H9 (cell line): ENCODE data around the gene PCDH9. TPM values are rescaled to one million over a fixed set of nuclear protein-coding genes. Genes with fewer than 3 reads are reported as not detected.

Experiments used
- DNase-seq: peaks from one replicate; pipeline ENCODE4 v3.0.0-alpha.2; 2017
- H2AFZ ChIP-seq: one replicate; pipeline ENCODE4 v1.6.1; 2013; ENCODE audit warnings: mild to moderate bottlenecking, low read length, control low read depth, moderate library complexity
- H2AK5ac ChIP-seq: 2 replicates; pipeline ENCODE4 v1.6.1; 2013; ENCODE audit warnings: low read length, control low read depth, mixed read lengths; ENCODE audit not compliant: insufficient read length
- H2BK120ac ChIP-seq: one replicate; pipeline ENCODE4 v1.6.1; 2013; ENCODE audit warnings: low read depth, mild to moderate bottlenecking, low read length, control low read depth, inconsistent platforms; ENCODE audit not compliant: poor library complexity, severe bottlenecking
- H2BK12ac ChIP-seq: 2 replicates; pipeline ENCODE4 v1.6.1; 2013; ENCODE audit warnings: low read length, control low read depth, mixed read lengths, low read depth; ENCODE audit not compliant: insufficient read length
- H2BK15ac ChIP-seq: 2 replicates; pipeline ENCODE4 v1.6.1; 2013; ENCODE audit warnings: low read depth, low read length, control low read depth
- H2BK20ac ChIP-seq: one replicate; pipeline ENCODE4 v1.6.1; 2013; ENCODE audit warnings: low read depth, mild to moderate bottlenecking, low read length, control low read depth, inconsistent platforms; ENCODE audit not compliant: poor library complexity, severe bottlenecking
- H2BK5ac ChIP-seq: 2 replicates; pipeline ENCODE4 v1.6.1; 2013; ENCODE audit warnings: low read length, control low read depth, mixed read lengths; ENCODE audit not compliant: insufficient read length
- H3K14ac ChIP-seq: 2 replicates; pipeline ENCODE4 v1.6.1; 2013; ENCODE audit warnings: low read length, control low read depth; ENCODE audit not compliant: insufficient read depth
- H3K18ac ChIP-seq: 2 replicates; pipeline ENCODE4 v1.6.1; 2013; ENCODE audit warnings: low read depth, mild to moderate bottlenecking, mixed read lengths, low read length, control low read depth; ENCODE audit not compliant: insufficient read length
- H3K23ac ChIP-seq: 2 replicates; pipeline ENCODE4 v1.6.1; 2013; ENCODE audit warnings: low read length, control low read depth, mixed read lengths, low read depth; ENCODE audit not compliant: insufficient read length
- H3K23me2 ChIP-seq: 2 replicates; pipeline ENCODE4 v1.6.1; 2013; ENCODE audit warnings: low read depth, mild to moderate bottlenecking, mixed read lengths, low read length, control low read depth; ENCODE audit not compliant: insufficient read length, poor library complexity, severe bottlenecking
- H3K27ac ChIP-seq: 2 replicates; pipeline ENCODE4 v1.5.1; 2013; ENCODE audit warnings: low read length, control low read depth, mixed read lengths, low read depth; ENCODE audit not compliant: insufficient read length
- H3K27me3 ChIP-seq: 2 replicates; pipeline ENCODE4 v1.6.1; 2013; ENCODE audit warnings: low read length, control low read depth, inconsistent platforms; ENCODE audit not compliant: insufficient read depth
- H3K4ac ChIP-seq: 2 replicates; pipeline ENCODE4 v1.6.1; 2013; ENCODE audit warnings: low read depth, mild to moderate bottlenecking, control low read depth, inconsistent platforms, low read length, moderate library complexity
- H3K4me1 ChIP-seq: 2 replicates; pipeline ENCODE4 v1.6.1; 2013; ENCODE audit warnings: low read length, control low read depth, inconsistent platforms; ENCODE audit not compliant: insufficient read depth
- H3K4me2 ChIP-seq: 2 replicates; pipeline ENCODE4 v1.6.1; 2013; ENCODE audit warnings: low read length, control low read depth, mixed read lengths; ENCODE audit not compliant: insufficient read length, insufficient read depth
- H3K56ac ChIP-seq: 2 replicates; pipeline ENCODE4 v1.6.1; 2013; ENCODE audit warnings: low read depth, mild to moderate bottlenecking, mixed read lengths, low read length, control low read depth; ENCODE audit not compliant: insufficient read length
- H3K79me1 ChIP-seq: 2 replicates; pipeline ENCODE4 v1.6.1; 2013; ENCODE audit warnings: low read depth, mild to moderate bottlenecking, moderate library complexity, low read length, control low read depth, inconsistent platforms; ENCODE audit not compliant: insufficient read depth, poor library complexity, severe bottlenecking
- H3K79me2 ChIP-seq: 2 replicates; pipeline ENCODE4 v1.6.1; 2013; ENCODE audit warnings: low read length, control low read depth, inconsistent platforms; ENCODE audit not compliant: insufficient read depth
- H3K9ac ChIP-seq: 2 replicates; pipeline ENCODE4 v1.6.1; 2013; ENCODE audit warnings: low read length, control low read depth, mixed read lengths; ENCODE audit not compliant: insufficient read length; ENCODE audit errors: extremely low read depth
- H3K9me3 ChIP-seq: one replicate; pipeline ENCODE4 v1.6.1; 2013; ENCODE audit warnings: low read depth, low read length, inconsistent platforms; ENCODE audit not compliant: control insufficient read depth
- H3T11ph ChIP-seq: one replicate; pipeline ENCODE4 v1.6.1; 2013; ENCODE audit warnings: mild to moderate bottlenecking, low read length, control low read depth, inconsistent platforms
- H4K20me1 ChIP-seq: one replicate; pipeline ENCODE4 v1.6.1; 2013; ENCODE audit not compliant: control insufficient read depth, insufficient read length, insufficient read depth
- H4K5ac ChIP-seq: 2 replicates; pipeline ENCODE4 v1.6.1; 2013; ENCODE audit warnings: low read depth, mild to moderate bottlenecking, mixed read lengths, low read length, control low read depth; ENCODE audit not compliant: insufficient read length
- H4K8ac ChIP-seq: replicated peaks from 2 replicates; pipeline ENCODE4 v1.6.1; 2013; ENCODE audit warnings: low read length, control low read depth, mixed read lengths, low read depth; ENCODE audit not compliant: insufficient read length
- H4K91ac ChIP-seq: 2 replicates; pipeline ENCODE4 v1.6.1; 2013; ENCODE audit warnings: low read depth, mild to moderate bottlenecking, moderate library complexity, mixed read lengths, low read length, control low read depth; ENCODE audit not compliant: insufficient read length
- H3K27ac Mint-ChIP-seq, 3 experiments: 2 replicates in 2 of 3; 3 replicates in 1 of 3; pipeline ENCODE4 v1.8.0; 2020 to 2021; ENCODE audit warnings: mixed read lengths in 3 of 3, mild to moderate bottlenecking in 1 of 3, moderate library complexity in 1 of 3
- H3K27me3 Mint-ChIP-seq: 2 replicates; pipeline ENCODE4 v1.8.0; 2021; ENCODE audit warnings: low read depth, mild to moderate bottlenecking, moderate library complexity, mixed read lengths
- H3K36me3 Mint-ChIP-seq, 3 experiments: 2 replicates in 2 of 3; 3 replicates in 1 of 3; pipeline ENCODE4 v1.8.0; 2020 to 2021; ENCODE audit warnings: low read depth in 3 of 3, mixed read lengths in 3 of 3; ENCODE audit not compliant: insufficient read depth in 1 of 3
- H3K4me1 Mint-ChIP-seq, 2 experiments: 2 replicates each; pipeline ENCODE4 v1.8.0; 2020; ENCODE audit warnings: mixed read lengths in 2 of 2
- H3K4me3 Mint-ChIP-seq, 2 experiments: 2 replicates in 1 of 2; 3 replicates in 1 of 2; pipeline ENCODE4 v1.8.0; 2020 to 2021; ENCODE audit warnings: mild to moderate bottlenecking in 2 of 2, mixed read lengths in 2 of 2, moderate library complexity in 1 of 2
- H3K9me3 Mint-ChIP-seq, 2 experiments: 2 replicates in 1 of 2; 3 replicates in 1 of 2; pipeline ENCODE4 v1.8.0; 2020; ENCODE audit warnings: mild to moderate bottlenecking in 2 of 2, mixed read lengths in 2 of 2, moderate library complexity in 1 of 2
- CTCF ChIP-seq: fragments of 200-600 bp; sonication (generic); conservative IDR thresholded peaks from 3 replicates; pipeline ENCODE4 v1.8.0; 2021; ENCODE audit warnings: antibody characterized with exemption, mild to moderate bottlenecking
- WGBS: extraction: QIAGEN DNeasy Blood & Tissue Kit; methylation state at CpG from one replicate; pipeline ENCODE4 v1.1.7; 2013; ENCODE audit warnings: missing lambda C conversion rate, low lambda C conversion rate, mixed read lengths; ENCODE audit not compliant: insufficient read length; ENCODE audit errors: extremely low coverage; 5-methylcytosine and 5-hydroxymethylcytosine counted together
- total RNA-seq: library from RNA; stranded (reverse); gene quantifications from 2 replicates; pipeline ENCODE4 v1.2.1, GENCODE V29; 2021

The PCDH9 gene
- total RNA-seq, 1 experiment from 2014 or later = 0.11 TPM

GRCh38 chr13:66343224-66343828 is 886.8 kb downstream of the PCDH9 start:
- H3K4me2 ChIP-seq = no peak overlapping the region
- H3K9ac ChIP-seq = no peak overlapping the region
- Mint-ChIP-seq H3K9me3 (no peaks in the 10 kb centered on the region), H3K4me3 (no peak overlapping the region), H3K36me3 (no peaks in the 10 kb centered on the region), H3K27me3 (no peaks in the 10 kb centered on the region), H3K27ac (no peak overlapping the region; a peak in 1 of 7 replicates), H3K4me1 (peaks cover 16 to 17% of the 10 kb centered on the region in 2 experiments)
- no peak overlapping the region for H2AK5ac ChIP-seq
- H3K14ac ChIP-seq = no peak overlapping the region
- no peak overlapping the region for H2AFZ ChIP-seq
- H4K91ac ChIP-seq = no peak overlapping the region
- no peaks in the 10 kb centered on the region for H4K20me1 ChIP-seq
- no peak overlapping the region for H2BK5ac ChIP-seq
- no peak overlapping the region for H4K5ac ChIP-seq
- no peak for TF ChIP-seq CTCF
- no peaks in the 10 kb centered on the region for H3K27me3 ChIP-seq
- WGBS = no CpG with 5 or more reads among the region's 9 CpGs
- no peak overlapping the region for H2BK12ac ChIP-seq
- no peaks in the 10 kb centered on the region for H3K79me2 ChIP-seq
- H2BK15ac ChIP-seq = no peak overlapping the region
- no peak overlapping the region for H3K27ac ChIP-seq
- DNase-seq = no peak
- no peak overlapping the region for H3T11ph ChIP-seq
- no peak overlapping the region for H3K56ac ChIP-seq
- no peak overlapping the region for H4K8ac ChIP-seq
- H3K4me1 ChIP-seq = peaks cover 10% of the 10 kb centered on the region; the same call in 1 of the 2 replicates
- no peaks in the 10 kb centered on the region for H3K9me3 ChIP-seq
- H2BK20ac ChIP-seq = no peak overlapping the region
- H3K4ac ChIP-seq = no peak overlapping the region
- no peak overlapping the region for H3K18ac ChIP-seq
- H3K23ac ChIP-seq = no peak overlapping the region
- no peaks in the 10 kb centered on the region for H3K23me2 ChIP-seq
- H2BK120ac ChIP-seq = no peak overlapping the region
- no peaks in the 10 kb centered on the region for H3K79me1 ChIP-seq
